ENCODE results near the gene IL17D.

IL17D gene

DNA sequence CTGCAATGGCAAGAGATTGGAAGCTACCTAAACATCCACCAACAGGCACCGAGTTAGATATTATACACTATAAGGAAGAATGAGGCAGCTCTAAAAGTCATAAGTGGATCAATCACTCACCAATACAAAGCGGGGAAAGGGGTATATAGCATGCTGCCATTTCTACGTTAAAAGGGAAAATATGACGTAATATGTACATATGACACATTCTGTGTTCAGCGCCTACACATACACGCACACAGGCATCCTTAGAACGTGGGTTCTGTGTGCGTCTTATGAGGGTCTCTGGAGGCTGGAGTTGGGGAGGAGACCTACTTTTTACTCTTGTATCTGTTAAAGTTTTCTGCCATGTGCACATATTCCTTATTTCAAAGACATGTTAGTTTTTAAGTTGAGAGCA lies 5.9 kb downstream of the IL17D start:
- ATAC-seq, result peak; percentile 5; the same call in 2 of the 3 replicates
- no peak for TF ChIP-seq TOX (CRISPR knock-in tag; IDR thresholded peaks at IDR 0.05; ENCODE audit: borderline replicate concordance)
- no peak for TF ChIP-seq PPARA (CRISPR knock-in tag; IDR thresholded peaks at IDR 0.05; ENCODE audit: borderline replicate concordance)
- TF ChIP-seq ZFP30 (CRISPR knock-in tag; IDR thresholded peaks at IDR 0.05), result no peak
- no peak for TF ChIP-seq ISL1 (CRISPR knock-in tag; IDR thresholded peaks at IDR 0.05)
- TF ChIP-seq ARNTL (CRISPR knock-in tag; IDR thresholded peaks at IDR 0.05; ENCODE audit: borderline replicate concordance, low read depth), result no peak
- TF ChIP-seq, protein P1, sequence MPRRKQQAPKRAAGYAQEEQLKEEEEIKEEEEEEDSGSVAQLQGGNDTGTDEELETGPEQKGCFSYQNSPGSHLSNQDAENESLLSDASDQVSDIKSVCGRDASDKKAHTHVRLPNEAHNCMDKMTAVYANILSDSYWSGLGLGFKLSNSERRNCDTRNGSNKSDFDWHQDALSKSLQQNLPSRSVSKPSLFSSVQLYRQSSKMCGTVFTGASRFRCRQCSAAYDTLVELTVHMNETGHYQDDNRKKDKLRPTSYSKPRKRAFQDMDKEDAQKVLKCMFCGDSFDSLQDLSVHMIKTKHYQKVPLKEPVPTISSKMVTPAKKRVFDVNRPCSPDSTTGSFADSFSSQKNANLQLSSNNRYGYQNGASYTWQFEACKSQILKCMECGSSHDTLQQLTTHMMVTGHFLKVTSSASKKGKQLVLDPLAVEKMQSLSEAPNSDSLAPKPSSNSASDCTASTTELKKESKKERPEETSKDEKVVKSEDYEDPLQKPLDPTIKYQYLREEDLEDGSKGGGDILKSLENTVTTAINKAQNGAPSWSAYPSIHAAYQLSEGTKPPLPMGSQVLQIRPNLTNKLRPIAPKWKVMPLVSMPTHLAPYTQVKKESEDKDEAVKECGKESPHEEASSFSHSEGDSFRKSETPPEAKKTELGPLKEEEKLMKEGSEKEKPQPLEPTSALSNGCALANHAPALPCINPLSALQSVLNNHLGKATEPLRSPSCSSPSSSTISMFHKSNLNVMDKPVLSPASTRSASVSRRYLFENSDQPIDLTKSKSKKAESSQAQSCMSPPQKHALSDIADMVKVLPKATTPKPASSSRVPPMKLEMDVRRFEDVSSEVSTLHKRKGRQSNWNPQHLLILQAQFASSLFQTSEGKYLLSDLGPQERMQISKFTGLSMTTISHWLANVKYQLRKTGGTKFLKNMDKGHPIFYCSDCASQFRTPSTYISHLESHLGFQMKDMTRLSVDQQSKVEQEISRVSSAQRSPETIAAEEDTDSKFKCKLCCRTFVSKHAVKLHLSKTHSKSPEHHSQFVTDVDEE (CRISPR knock-in tag; IDR thresholded peaks at IDR 0.05), result no peak
- no peak for TF ChIP-seq ESRRG (CRISPR knock-in tag; IDR thresholded peaks at IDR 0.05)
- no peak for TF ChIP-seq BACH2 (CRISPR knock-in tag; IDR thresholded peaks at IDR 0.05; ENCODE audit: borderline replicate concordance)
- TF ChIP-seq ZNF70 (CRISPR knock-in tag; IDR thresholded peaks at IDR 0.05), result no peak
- TF ChIP-seq, protein P2, sequence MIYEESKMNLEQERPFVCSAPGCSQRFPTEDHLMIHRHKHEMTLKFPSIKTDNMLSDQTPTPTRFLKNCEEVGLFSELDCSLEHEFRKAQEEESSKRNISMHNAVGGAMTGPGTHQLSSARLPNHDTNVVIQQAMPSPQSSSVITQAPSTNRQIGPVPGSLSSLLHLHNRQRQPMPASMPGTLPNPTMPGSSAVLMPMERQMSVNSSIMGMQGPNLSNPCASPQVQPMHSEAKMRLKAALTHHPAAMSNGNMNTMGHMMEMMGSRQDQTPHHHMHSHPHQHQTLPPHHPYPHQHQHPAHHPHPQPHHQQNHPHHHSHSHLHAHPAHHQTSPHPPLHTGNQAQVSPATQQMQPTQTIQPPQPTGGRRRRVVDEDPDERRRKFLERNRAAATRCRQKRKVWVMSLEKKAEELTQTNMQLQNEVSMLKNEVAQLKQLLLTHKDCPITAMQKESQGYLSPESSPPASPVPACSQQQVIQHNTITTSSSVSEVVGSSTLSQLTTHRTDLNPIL (CRISPR knock-in tag; IDR thresholded peaks at IDR 0.05; ENCODE audit: low read depth), result no peak
- no peak for TF ChIP-seq ZFP3 (CRISPR knock-in tag; IDR thresholded peaks at IDR 0.05)
- TF ChIP-seq CSDC2 (CRISPR knock-in tag; IDR thresholded peaks at IDR 0.05), result no peak
- TF ChIP-seq, protein P3, sequence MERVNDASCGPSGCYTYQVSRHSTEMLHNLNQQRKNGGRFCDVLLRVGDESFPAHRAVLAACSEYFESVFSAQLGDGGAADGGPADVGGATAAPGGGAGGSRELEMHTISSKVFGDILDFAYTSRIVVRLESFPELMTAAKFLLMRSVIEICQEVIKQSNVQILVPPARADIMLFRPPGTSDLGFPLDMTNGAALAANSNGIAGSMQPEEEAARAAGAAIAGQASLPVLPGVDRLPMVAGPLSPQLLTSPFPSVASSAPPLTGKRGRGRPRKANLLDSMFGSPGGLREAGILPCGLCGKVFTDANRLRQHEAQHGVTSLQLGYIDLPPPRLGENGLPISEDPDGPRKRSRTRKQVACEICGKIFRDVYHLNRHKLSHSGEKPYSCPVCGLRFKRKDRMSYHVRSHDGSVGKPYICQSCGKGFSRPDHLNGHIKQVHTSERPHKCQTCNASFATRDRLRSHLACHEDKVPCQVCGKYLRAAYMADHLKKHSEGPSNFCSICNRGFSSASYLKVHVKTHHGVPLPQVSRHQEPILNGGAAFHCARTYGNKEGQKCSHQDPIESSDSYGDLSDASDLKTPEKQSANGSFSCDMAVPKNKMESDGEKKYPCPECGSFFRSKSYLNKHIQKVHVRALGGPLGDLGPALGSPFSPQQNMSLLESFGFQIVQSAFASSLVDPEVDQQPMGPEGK (CRISPR knock-in tag; IDR thresholded peaks at IDR 0.05; ENCODE audit: borderline replicate concordance), result no peak
- TF ChIP-seq ZNF565 (CRISPR knock-in tag; conservative IDR thresholded peaks at IDR 0.05; ENCODE audit: low read depth), result no peak
- TF ChIP-seq TCF4 (CRISPR knock-in tag; IDR thresholded peaks at IDR 0.05; ENCODE audit: borderline replicate concordance), result no peak
- TF ChIP-seq, protein P4, sequence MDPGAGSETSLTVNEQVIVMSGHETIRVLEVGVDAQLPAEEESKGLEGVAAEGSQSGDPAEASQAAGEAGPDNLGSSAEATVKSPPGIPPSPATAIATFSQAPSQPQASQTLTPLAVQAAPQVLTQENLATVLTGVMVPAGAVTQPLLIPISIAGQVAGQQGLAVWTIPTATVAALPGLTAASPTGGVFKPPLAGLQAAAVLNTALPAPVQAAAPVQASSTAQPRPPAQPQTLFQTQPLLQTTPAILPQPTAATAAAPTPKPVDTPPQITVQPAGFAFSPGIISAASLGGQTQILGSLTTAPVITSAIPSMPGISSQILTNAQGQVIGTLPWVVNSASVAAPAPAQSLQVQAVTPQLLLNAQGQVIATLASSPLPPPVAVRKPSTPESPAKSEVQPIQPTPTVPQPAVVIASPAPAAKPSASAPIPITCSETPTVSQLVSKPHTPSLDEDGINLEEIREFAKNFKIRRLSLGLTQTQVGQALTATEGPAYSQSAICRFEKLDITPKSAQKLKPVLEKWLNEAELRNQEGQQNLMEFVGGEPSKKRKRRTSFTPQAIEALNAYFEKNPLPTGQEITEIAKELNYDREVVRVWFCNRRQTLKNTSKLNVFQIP (CRISPR knock-in tag; IDR thresholded peaks at IDR 0.05; ENCODE audit: borderline replicate concordance, low read depth), result no peak

DNA sequence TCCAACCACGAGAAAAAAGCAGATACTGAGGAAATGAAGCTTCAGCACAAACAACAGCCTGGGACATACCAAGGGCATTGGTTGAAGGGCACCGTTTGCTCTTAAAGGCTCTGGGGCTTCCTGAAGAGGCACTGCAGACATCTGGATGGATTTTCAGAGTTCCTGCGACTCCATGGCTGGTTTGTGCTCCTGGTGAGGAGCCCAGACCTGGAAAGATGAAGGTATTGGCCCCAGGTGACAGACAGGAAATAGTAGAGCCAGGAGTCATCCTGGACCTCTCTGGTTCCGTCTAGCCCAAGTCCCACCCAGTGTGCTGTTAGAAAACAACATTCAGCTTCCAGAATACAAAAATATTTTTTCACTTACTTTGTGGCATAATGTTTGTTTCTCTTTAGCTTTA lies 6.3 kb downstream of the IL17D start:
- no peak for ATAC-seq
- TF ChIP-seq, protein P4 (CRISPR knock-in tag; IDR thresholded peaks at IDR 0.05; ENCODE audit: borderline replicate concordance, low read depth), result no peak
- TF ChIP-seq OSR1 (CRISPR knock-in tag; IDR thresholded peaks at IDR 0.05) (no peak), GLIS3 (CRISPR knock-in tag; IDR thresholded peaks at IDR 0.05) (no peak), PPARA (CRISPR knock-in tag; IDR thresholded peaks at IDR 0.05; ENCODE audit: borderline replicate concordance) (no peak), ISL1 (CRISPR knock-in tag; IDR thresholded peaks at IDR 0.05) (no peak), ARNTL (CRISPR knock-in tag; IDR thresholded peaks at IDR 0.05; ENCODE audit: borderline replicate concordance, low read depth) (no peak), BACH2 (CRISPR knock-in tag; IDR thresholded peaks at IDR 0.05; ENCODE audit: borderline replicate concordance) (no peak)
- TF ChIP-seq, protein P2 (CRISPR knock-in tag; IDR thresholded peaks at IDR 0.05; ENCODE audit: low read depth), result no peak
- TF ChIP-seq, protein P3 (CRISPR knock-in tag; IDR thresholded peaks at IDR 0.05; ENCODE audit: borderline replicate concordance), result no peak
- TF ChIP-seq, protein P5, sequence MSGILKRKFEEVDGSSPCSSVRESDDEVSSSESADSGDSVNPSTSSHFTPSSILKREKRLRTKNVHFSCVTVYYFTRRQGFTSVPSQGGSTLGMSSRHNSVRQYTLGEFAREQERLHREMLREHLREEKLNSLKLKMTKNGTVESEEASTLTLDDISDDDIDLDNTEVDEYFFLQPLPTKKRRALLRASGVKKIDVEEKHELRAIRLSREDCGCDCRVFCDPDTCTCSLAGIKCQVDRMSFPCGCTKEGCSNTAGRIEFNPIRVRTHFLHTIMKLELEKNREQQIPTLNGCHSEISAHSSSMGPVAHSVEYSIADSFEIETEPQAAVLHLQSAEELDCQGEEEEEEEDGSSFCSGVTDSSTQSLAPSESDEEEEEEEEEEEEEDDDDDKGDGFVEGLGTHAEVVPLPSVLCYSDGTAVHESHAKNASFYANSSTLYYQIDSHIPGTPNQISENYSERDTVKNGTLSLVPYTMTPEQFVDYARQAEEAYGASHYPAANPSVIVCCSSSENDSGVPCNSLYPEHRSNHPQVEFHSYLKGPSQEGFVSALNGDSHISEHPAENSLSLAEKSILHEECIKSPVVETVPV (CRISPR knock-in tag; IDR thresholded peaks at IDR 0.05), result no peak
- TF ChIP-seq, protein P1 (CRISPR knock-in tag; IDR thresholded peaks at IDR 0.05), result no peak
